ENCODE data around the gene PCSK6.

Gene PCSK6

GRCh38 chr15:101497017-101497416 lies 7.5 kb upstream of the PCSK6 start:
- intact Hi-C loops (cut with DNase I; ENCODE audit: low total_unique reads): no loop called here
- Histone ChIP-seq H3K27me3 (peaks cover 0 to 35% of the 10 kb centered on the region in 2 donors), H3K36me3 (no peaks in the 10 kb centered on the region), H3K27ac (no peak overlapping the region), H3K4me3 (no peak overlapping the region), H3K9me3 (no peaks in the 10 kb centered on the region), H3K4me1 (peaks cover 0 to 22% (median 9%) of the 10 kb centered on the region in 4 donors)
- DNase-seq: no peak
- TF ChIP-seq CTCF (IDR thresholded peaks at IDR 0.05): no peak

DNA sequence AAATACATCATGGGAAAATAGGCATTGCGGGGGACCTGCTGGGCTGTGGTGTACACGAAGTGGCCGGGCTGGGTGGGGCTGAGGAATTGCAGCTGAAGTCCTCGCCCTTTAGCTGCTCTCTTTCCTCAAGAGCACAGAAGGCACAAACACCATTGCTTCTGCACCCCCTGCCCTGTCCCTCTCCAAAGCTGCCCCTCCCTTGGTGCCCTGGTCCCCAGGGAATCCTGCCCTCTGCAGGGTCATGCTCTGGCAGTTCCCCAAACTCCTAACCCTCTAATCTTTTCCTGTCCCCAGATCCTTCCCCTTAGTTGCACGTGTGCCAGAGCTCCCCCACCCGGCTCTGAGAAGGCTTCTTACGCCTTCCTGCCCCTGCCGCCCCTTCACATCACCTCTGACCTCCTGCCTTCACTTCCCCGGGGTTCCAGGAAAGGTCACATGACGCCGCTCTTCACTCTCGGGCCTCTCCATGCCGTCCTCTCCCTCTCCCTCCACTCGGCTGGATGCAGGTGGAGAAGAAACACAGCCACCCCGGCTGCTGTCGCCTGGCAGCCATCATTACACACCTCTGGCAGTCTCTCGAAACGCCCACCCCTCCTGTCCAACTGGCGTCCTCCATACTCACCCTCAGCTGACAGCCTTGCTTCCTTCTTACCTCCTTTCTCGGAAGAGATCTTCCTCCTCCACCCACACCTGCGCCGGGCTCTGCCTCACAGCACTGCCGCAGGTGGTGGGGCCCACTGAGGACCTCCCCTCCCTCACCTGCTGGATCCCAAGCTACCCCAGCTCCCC lies 6.9 kb upstream of the PCSK6 start:
- TF ChIP-seq CTCF (IDR thresholded peaks at IDR 0.05): no peak
- Histone ChIP-seq H3K9me3 (no peaks in the 10 kb centered on the region), H3K4me1 (peaks cover 0 to 16% (median 6%) of the 10 kb centered on the region in 4 donors), H3K36me3 (no peaks in the 10 kb centered on the region), H3K27ac (no peak overlapping the region), H3K27me3 (peaks cover 0 to 34% of the 10 kb centered on the region in 2 donors), H3K4me3 (no peak overlapping the region)
- DNase-seq: no peak
- intact Hi-C loops (cut with DNase I; ENCODE audit: low total_unique reads): no loop called here

- no peak for DNase-seq
- TF ChIP-seq CTCF (IDR thresholded peaks at IDR 0.05): no peak
- intact Hi-C loops (cut with DNase I; ENCODE audit: low total_unique reads): no loop called here
- Histone ChIP-seq H3K4me3 (no peak overlapping the region), H3K4me1 (peaks cover 0 to 13% (median 5%) of the 10 kb centered on the region in 4 donors), H3K9me3 (no peaks in the 10 kb centered on the region), H3K27ac (no peak overlapping the region), H3K36me3 (no peaks in the 10 kb centered on the region), H3K27me3 (peaks cover 0 to 38% of the 10 kb centered on the region in 2 donors)
These were observed 6.1 kb upstream of the PCSK6 start for GRCh38 chr15:101495334-101496197.

DNA sequence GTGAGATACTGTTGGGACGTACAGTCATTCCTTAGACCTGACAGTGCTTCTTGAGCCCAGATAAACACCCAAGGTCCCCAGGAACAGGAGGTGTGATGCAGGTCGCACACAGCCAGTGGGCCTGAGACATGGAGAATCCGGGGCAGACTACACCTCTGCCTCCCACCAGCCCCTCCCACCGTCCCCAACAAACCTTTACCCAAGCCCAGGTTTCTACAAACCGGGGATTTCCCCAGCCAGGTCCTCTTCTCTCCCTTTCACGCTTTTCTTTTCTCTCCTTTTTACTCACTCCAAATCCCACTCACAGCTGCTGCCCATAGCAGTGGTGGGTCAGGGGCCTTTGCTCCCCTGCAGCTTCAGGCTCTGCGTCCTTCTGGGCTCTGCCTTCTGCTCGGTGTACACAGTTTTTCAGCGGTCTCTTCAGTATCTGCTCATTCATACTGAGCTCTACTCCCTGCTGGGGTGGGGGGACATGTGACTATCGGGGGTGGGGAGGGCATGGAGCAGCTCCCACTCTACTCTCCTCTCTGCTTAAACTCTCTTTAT lies 4.8 kb upstream of the PCSK6 start:
- intact Hi-C loops (cut with DNase I; ENCODE audit: low total_unique reads): loop anchor here (5.0 kb wide), 1 partner anchor 192 kb away; no protein-coding TSS in a partner anchor
- Histone ChIP-seq H3K4me1 (peaks cover 0 to 5% (median 2%) of the 10 kb centered on the region in 4 donors), H3K27ac (no peak overlapping the region), H3K36me3 (no peaks in the 10 kb centered on the region), H3K4me3 (no peak overlapping the region), H3K9me3 (no peaks in the 10 kb centered on the region), H3K27me3 (peaks cover 0 to 47% of the 10 kb centered on the region in 2 donors)
- no peak for DNase-seq
- TF ChIP-seq CTCF (IDR thresholded peaks at IDR 0.05): no peak

DNA sequence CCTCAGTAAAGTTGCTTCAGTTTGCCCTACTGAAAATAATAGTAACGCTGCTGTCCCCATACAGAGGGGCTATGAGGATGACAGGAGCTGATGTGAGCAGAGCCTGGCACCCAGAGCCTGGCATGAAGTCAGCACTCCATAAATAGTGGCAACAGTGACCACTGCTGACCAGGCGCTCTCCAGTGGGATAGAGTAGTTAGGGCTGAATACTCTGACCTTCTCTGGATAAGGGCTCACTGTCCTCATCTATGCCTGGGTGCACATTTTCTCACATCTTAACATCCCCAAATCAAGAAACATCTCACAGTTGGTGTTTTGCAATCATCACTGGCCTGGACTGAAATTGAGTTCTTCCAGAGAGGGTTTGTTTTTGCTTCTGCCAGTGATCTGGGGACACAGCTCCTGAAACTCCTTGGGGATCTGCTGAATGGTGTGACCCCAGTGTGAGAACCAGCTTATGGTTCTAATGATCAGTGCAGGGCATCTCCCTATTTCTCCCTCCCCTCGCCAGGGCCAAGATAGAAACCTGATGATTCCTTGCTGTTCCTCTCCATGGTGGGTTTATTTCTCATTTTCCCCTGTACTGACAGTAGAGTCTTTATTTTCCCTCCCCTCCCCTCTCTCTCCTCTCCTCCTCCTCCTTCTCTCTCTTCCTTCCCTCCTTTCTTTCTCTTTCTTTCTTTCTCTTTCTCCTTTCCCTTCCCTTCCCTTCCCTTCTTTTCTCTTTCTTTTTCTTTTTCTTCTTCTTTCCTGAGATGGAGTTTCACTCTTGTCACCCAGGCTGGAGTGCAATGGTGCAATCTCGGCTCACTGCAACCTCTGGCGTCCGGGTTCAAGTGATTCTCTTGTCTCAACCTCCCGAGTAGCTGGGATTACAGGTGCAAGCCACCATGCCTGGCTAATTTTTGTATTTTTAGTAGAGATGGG lies 3.5 kb upstream of the PCSK6 start:
- no peak for DNase-seq
- Histone ChIP-seq H3K27me3 (peaks cover 0 to 54% of the 10 kb centered on the region in 2 donors), H3K4me3 (no peak overlapping the region), H3K9me3 (no peaks in the 10 kb centered on the region), H3K36me3 (no peaks in the 10 kb centered on the region), H3K4me1 (peaks cover 0 to 12% (median 2%) of the 10 kb centered on the region in 4 donors), H3K27ac (no peak overlapping the region)
- intact Hi-C loops (cut with DNase I; ENCODE audit: low total_unique reads): loop anchor here (5.0 kb wide), 1 partner anchor 191 kb away; no protein-coding TSS in a partner anchor
- TF ChIP-seq CTCF (IDR thresholded peaks at IDR 0.05): no peak
